C1 segment of cervical spinal cord (tissue), 14 donors: ENCODE measurements around the gene S100A5.
A peak's percentile ranks its signal among the peaks of the same experiment; 100 is the strongest.

ENCODE experiments used
- DNase-seq, 14 donors: peaks; one replicate each; lab custom pipeline; 2025; lab: John Stamatoyannopoulos, UW

S100A5 gene

GRCh38 chr1:153547560-153548551 lies 7.1 kb upstream of the S100A5 start:
- no peak for DNase-seq

GRCh38 chr1:153546796-153547559 lies 6.2 kb upstream of the S100A5 start:
- DNase-seq = no peak

GRCh38 chr1:153546371-153546770 lies 5.6 kb upstream of the S100A5 start:
- no peak for DNase-seq

GRCh38 chr1:153545067-153546055 lies 4.6 kb upstream of the S100A5 start, which contains the start of gene S100A4:
Gene S100A4 (minus strand): TSS chr1:153545806. CDS start chr1:153544794, 1,012 bp downstream.
- DNase-seq = peak in 10 of 14 donors; percentile 6 to 76 (median 32)

- no peak for DNase-seq
Measured at GRCh38 chr1:153544453-153545066, 3.8 kb upstream of the S100A5 start.

GRCh38 chr1:153543736-153544135 lies 3.0 kb upstream of the S100A5 start:
- no peak for DNase-seq

- DNase-seq = no peak
Measured at GRCh38 chr1:153542956-153543711, 2.4 kb upstream of the S100A5 start.

GRCh38 chr1:153541641-153542590 lies 1.2 kb upstream of the S100A5 start:
- no peak for DNase-seq

GRCh38 chr1:153539395-153540093 lies 1.2 kb downstream of the S100A5 start:
- no peak for DNase-seq

- peak in 1 of 14 donors; percentile 15 for DNase-seq
Measured at GRCh38 chr1:153538315-153538821, 2.4 kb downstream of the S100A5 start.

- DNase-seq = no peak
Measured at GRCh38 chr1:153537376-153537730, 3.4 kb downstream of the S100A5 start.

GRCh38 chr1:153536671-153537375 lies 3.9 kb downstream of the S100A5 start:
- no peak for DNase-seq

GRCh38 chr1:153536012-153536670 lies 4.6 kb downstream of the S100A5 start:
- peak in 12 of 14 donors; percentile 18 to 83 (median 54) for DNase-seq

- DNase-seq = peak in 10 of 14 donors; percentile 23 to 79 (median 42)
Measured at GRCh38 chr1:153535242-153536011, 5.3 kb downstream of the S100A5 start, which contains the start of gene S100A6. Gene S100A6 (minus strand): TSS chr1:153535991. CDS start chr1:153535339, 652 bp downstream.

GRCh38 chr1:153534925-153535241 lies 5.9 kb downstream of the S100A5 start:
- no peak for DNase-seq
